GM23338 (cell line): Measurements from ENCODE around the gene COQ10B.
"Not testable (repeated sequence)": the region's sequence is repeated elsewhere in the genome, so short reads cannot be mapped to it uniquely, and the experiment has no call there.

Experiments used
- CREB1 ChIP-seq: fragments of 250-450 bp; sonication (Bioruptor Pico); IDR thresholded peaks from 2 replicates; pipeline ENCODE4 v1.5.0; 2020; ENCODE audit warnings: low read depth, mild to moderate bottlenecking, moderate library complexity
- CTCF ChIP-seq, 2 experiments: fragments of 200-600 bp in 1 of 2; sonication (generic) in 1 of 2; conservative IDR thresholded peaks; 2 replicates each; pipeline versions ENCODE4 v1.5.1 to v1.6.1; 2016 to 2017; ENCODE audit warnings: antibody characterized with exemption in 2 of 2, low read depth in 2 of 2, mild to moderate bottlenecking in 2 of 2, moderate library complexity in 1 of 2
- EZH2 ChIP-seq: fragments of 200-600 bp; sonication (generic); IDR thresholded peaks from one replicate; pipeline ENCODE4 v1.8.0; 2017; ENCODE audit warnings: antibody characterized with exemption, mild to moderate bottlenecking, low read depth; ENCODE audit not compliant: unreplicated experiment
- JUNB ChIP-seq: IDR thresholded peaks from one replicate; pipeline ENCODE4 v1.6.1; 2016; ENCODE audit warnings: antibody characterized with exemption; ENCODE audit not compliant: unreplicated experiment
- NANOG ChIP-seq: IDR thresholded peaks from 2 replicates; pipeline ENCODE4 v1.6.1; 2016; ENCODE audit warnings: antibody characterized with exemption, borderline replicate concordance
- POLR2AphosphoS5 ChIP-seq: IDR thresholded peaks from 2 replicates; pipeline ENCODE4 v1.6.1; 2016; ENCODE audit warnings: antibody characterized with exemption, low read depth
- STAT1 ChIP-seq: IDR thresholded peaks from one replicate; pipeline ENCODE4 v1.6.1; 2016; ENCODE audit warnings: antibody characterized with exemption; ENCODE audit not compliant: unreplicated experiment
- ZNF114 ChIP-seq: fragments of 250-450 bp; sonication (Bioruptor Pico); IDR thresholded peaks from 2 replicates; pipeline ENCODE4 v1.5.0; 2020; ENCODE audit warnings: mild to moderate bottlenecking, moderate library complexity
- ZNF462 ChIP-seq: fragments of 250-450 bp; sonication (Bioruptor Pico); IDR thresholded peaks from 2 replicates; pipeline ENCODE4 v1.5.0; 2020; ENCODE audit warnings: mild to moderate bottlenecking, moderate library complexity

- TF ChIP-seq CTCF (conservative IDR thresholded peaks at IDR 0.05; ENCODE audit: low read depth in 2 of 2); NANOG; POLR2AphosphoS5; ZNF114; EZH2; CREB1 (CRISPR knock-in tag); STAT1; JUNB; ZNF462: not testable (repeated sequence)
Measured at GRCh38 chr2:197432527-197432926, 20.8 kb upstream of the COQ10B start.
